HG03565 (cell line): ENCODE data around the gene YAP1.

ENCODE experiments used
- ATAC-seq: cut with Tn5 transposase; IDR thresholded peaks from one replicate; pipeline ENCODE4 v1.9.1; 2021; ENCODE audit warnings: mild to moderate bottlenecking, moderate library complexity; ENCODE audit not compliant: unreplicated experiment

YAP1 gene

GRCh38 chr11:102269927-102270326 lies 159.7 kb downstream of the YAP1 start:
- ATAC-seq: no peak

- no peak for ATAC-seq
Measured at GRCh38 chr11:102272047-102272824, 162.0 kb downstream of the YAP1 start.

- ATAC-seq: no peak
Measured at GRCh38 chr11:102274628-102275027, 164.4 kb downstream of the YAP1 start.

- ATAC-seq: no peak
Measured at GRCh38 chr11:102276362-102276761, 166.1 kb downstream of the YAP1 start.

- ATAC-seq: no peak
Measured at GRCh38 chr11:102276783-102277182, 166.5 kb downstream of the YAP1 start.

GRCh38 chr11:102279641-102280170 lies 169.5 kb downstream of the YAP1 start:
- peak; percentile 98 for ATAC-seq

- no peak for ATAC-seq
Measured at GRCh38 chr11:102280245-102280833, 170.1 kb downstream of the YAP1 start.
